Hematopoietic multipotent progenitor cell treated with erythropoietin and hydrocortisone succinate and interleukin-3 and kit ligand, for 15 days (in vitro differentiated cells): ENCODE measurements around the gene HSF4.

Experiments used
- DNase-seq: peaks from one replicate; pipeline ENCODE4 v3.0.0-alpha.2; 2015; ENCODE audit warnings: low spot score

HSF4 gene

DNA sequence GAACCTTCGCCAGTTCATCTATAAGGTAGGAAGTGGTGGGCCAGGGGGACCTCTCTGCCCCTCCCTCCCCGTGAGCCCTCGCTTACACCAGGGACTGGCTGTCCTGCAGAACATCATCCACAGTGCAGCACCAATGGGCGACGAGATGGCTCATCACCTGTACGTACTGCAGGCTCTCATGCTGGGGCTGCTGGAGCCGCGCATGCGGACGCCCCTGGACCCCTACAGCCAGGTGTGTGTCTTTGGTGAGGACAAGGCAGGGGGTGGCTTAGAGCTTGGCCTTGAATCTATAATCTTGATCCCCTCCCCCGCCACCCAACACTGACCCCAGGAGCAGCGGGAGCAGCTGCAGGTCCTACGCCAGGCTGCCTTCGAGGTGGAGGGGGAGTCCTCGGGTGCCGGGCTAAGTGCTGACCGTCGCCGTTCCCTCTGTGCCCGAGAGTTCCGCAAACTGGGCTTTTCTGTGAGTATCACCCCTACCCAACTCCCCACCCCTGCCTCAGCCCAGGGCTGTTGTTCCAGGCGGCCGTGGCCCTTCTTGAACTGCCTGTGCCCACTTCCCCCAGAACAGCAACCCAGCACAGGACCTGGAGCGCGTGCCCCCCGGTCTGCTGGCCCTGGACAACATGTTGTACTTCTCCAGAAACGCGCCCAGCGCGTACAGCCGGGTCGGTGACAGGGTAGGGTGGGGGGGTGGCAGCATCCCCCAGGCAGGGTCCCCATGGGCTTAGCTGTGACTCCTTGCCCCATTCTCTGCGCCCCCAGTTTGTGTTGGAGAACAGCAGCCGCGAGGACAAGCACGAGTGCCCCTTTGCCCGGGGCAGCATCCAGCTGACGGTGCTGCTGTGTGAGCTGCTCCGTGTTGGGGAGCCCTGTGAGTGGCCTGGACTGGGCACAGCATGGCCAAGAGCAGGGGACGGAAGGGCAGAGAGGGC is 37.1 kb downstream of the HSF4 start:
- DNase-seq = no peak

DNA sequence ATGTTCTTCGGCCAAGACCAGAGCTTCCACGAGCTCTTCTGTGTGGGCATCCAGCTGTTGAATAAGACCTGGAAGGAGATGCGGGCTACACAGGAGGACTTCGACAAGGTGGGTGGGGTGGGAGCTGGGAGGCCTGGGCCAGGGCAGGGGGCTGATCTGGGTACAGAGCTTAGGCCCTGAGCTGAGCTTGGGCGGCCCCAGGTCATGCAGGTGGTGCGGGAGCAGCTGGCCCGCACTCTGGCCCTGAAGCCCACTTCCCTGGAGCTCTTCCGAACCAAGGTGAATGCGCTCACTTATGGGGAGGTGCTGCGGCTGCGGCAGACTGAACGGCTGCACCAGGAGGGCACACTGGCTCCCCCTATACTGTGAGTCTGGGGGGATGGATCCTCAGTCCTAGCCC is 37.9 kb downstream of the HSF4 start:
- DNase-seq = no peak

DNA sequence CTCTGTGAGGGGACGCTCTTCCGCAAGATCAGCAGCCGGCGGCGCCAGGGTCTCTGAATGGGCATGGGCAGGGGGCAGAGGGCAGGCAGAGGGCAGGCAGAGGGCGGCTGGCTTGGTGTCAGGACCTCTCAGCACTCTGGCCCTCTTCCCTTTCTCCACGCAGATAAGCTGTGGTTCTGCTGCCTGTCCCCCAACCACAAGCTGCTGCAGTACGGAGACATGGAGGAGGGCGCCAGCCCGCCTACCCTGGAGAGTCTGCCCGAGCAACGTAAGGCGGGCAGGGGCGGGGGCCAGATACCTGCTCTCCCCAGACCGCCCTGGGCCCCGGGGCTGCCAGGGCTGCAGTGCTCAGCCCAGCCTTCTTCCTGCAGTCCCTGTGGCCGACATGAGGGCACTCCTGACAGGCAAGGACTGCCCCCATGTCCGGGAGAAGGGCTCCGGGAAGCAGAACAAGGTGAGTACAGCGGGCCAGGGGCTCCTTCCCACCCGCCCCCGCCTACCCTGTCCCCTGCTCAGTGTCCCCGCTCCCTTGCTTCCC is 38.5 kb downstream of the HSF4 start:
- no peak for DNase-seq

DNA sequence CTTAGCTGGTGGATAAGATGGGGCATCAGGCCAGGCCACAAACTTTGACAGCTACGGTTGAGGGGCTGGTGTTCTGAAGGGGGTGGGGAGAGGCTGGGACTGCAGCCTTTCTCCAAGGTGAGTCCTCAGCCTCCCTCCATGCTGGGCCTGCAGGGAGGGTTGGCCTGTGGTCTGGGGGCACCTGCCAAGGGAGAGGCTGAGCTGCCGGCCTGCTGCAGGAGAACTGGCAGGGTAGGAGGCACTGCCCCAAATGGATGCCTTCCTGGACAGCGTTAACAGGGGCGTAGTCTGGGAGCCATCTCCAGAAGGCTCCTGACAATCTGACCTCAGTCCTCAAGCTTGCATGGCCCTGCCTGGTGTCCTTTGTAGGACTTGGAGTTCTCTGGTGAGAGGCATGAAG is 39.5 kb downstream of the HSF4 start:
- no peak for DNase-seq

DNA sequence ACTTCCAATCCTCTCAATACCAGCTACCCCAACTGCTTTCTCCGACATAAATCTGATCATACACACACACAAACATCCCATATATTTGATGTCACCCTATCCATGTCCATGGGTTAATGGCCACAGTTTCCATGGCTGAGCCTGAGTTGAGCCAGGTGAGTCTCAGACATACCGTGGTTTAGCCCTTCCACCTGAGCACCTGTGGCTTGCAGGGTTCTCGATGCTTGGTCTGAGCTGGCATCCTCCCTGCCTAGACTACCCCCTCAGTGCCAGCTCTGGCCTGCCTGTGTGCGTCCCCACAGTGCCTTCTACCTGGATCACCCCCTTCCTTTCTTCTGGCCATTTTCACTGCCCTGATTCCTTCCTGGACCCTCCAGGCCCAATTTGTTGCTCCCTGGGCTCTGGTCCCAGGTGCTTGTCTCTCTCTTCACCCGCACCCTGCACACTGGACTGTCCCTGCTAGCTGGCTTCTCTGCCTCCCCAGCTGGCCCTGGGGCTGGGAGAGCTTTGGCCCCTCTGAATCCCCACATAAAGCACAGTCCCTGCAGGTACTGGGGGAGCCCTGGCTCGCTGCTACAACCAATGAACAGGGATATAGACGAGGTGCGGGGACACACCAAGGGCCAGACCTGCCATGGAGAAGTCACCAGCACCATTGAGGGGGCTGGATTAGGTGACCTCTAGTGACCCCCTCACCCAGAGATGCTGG is 41.7 kb downstream of the HSF4 start:
- DNase-seq = no peak

DNA sequence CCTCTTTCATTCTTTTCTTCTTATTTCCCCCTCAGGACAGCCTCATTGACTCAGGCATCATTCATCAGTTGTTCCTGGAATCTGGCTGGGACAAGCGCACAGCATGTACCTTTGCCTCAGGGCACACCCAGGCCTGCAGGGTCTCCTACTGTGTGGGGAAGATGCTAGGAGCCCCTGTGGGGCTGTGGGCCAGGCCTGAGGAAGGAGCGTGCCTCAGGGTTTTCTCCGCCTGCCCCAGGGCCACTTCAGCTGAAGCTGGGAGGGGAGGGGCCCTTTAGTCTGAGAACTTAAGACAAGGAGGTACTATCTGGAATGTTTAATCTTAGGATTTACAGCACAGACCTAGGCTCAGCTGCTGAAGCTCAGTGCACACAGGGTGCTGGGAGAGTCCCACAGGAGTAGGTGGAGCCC is 42.3 kb downstream of the HSF4 start:
- DNase-seq = no peak

DNA sequence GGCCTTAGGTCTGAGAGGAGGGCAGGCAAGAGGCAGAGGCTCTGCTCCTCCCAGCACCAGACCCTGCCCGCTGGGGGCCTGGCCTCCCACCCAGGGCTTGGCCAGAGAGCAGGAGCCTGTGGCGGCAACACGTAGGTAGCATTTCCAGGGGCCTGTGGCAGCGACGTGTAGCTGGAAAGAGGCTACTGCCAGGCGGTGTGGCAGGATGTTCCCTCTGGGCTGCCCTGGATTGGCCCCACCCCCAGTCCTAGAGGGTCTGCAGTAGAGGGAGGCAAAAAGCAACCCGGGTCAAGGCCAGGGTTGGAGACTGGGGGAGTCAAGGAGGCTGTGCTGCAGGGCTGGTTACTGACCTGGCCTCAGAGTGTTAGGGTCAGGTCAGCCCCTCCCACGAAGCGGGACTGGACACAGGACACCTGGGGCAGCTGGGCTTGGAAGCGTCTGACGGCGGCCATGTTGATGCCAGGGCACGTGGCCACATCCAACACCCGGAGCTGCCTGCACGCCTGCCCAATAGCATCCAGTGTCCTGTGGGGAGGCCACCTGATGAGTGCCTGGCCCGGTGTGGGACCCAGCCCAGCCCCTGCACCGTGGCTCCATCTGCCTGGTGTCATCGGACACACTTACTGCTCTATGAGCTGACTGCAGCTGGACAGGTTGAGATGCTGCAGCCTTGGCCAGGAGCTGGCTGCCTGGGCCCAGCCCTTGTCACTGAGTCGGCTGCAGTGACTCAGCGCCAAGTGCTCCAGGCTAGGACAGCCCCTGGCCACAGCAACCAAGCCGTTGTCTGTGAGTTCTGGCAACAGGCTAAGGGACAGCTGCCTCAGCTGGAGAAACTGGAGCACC is 42.9 kb downstream of the HSF4 start:
- DNase-seq = peak; percentile 63

DNA sequence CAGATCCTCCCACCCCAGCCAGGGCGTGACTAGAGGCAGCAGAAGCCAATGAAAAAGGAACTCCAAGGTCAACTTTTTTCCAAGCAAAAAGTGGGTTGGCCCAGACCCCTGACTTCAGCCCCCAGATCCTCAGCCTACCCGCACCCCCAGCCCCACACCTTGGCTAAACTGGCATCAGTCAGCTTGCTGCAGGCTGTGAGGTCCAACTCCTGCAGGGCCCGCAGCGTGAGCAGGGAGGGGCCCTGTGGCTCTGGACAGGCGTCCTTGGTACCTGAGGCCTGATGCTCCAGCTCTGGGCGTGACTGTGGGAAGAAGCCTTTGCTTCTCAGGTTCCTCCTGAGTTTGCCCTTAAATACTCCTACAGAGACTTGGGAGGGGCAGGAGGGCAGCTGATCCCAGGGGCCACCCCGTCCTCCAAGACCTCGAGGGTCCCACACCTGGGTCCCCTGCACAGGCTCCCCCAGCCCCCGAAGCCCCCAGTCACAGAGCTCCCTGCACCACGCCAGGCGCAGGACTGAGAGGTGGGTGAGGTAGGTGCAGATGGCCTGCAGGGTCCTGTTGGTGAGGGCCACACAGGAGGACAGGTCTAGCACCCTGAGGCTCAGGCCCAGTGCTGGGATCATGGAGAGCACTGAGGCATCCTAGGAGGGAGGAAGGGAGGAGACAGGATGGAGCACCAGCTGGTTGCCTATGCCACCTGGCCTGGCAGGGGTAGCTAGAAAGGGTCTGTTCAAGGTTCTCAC is 43.8 kb downstream of the HSF4 start:
- DNase-seq = no peak

DNA sequence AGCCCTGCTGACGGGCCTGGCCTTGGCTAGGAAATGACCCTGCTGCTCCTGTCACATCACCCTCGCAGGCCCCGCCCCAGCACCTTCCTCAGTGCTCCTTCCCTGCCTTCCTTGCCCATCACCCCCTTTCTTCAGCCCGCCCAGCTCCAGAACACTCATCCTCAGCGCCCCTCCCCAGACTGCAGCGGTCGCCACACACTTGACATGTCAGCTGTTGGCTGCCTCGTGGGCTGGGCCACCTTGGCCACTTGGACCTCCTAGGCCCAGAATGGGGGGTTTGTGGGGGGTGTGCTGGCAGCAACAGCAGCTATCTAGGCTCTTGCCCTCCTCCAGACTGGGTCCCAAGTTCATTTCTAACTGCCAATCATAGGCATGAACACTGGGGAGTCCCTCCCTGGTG is 45.0 kb downstream of the HSF4 start:
- DNase-seq = no peak

DNA sequence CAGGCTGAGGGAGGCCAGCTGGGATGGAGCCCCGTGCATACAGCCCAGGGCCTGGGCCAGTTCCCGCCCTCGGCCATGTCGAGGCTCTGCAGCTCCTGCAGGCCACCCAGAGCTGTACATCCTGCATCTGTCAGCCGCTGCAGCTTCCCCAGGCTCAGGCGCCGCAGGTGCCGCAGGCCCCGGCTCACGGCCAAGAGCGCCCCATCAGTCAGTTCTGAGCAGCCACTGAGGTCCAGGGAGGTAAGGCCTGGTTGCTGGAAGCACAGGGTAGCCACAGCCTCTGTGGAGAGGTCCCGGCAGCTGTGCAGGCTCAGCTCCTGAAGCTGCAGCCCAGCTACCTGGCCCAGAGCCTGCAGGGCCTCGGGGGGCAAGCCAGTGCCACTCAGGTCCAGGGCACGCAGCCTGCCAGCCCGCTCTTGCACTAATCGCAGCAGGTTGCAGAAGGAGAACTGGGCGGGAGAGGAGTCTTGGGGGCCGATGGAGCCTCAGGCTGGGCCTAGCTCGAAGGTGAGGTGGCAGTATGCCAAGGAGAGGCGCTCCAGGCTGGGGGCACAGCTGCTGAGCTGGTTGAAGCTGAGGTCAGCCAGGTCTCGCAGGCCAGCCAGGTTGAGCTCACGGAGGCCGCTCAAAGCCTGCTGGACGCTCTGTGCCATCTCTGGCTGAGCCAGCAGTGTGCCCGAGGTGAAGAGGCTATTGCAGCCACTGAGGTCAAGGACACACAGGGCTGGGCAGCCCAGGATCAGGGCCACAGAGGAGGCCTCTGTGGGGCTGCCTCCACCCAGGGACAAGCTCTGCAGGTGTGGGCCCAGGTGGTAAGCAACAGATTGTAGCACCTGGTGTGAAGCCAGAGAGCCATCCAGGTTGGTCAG is 45.8 kb downstream of the HSF4 start:
- no peak for DNase-seq

DNA sequence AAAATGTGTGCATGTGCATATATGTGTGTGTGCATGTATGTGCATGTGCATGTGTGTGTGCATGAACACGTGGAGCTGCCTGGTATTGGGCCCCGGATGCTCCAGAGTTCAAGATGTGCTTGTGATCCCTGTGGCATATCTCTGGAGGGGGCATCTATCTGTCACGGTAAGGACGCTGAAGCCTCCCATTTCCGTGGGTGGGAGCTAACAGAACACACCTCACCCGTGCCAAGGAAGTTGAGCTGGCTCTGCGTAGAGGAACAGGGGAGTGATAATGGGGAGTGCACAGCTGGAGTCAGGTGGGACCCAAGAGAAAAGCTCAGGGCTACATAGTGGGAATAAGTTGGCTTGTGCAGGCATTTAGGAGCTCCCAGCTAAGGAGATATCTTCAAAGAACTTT is 47.1 kb downstream of the HSF4 start:
- DNase-seq = no peak

DNA sequence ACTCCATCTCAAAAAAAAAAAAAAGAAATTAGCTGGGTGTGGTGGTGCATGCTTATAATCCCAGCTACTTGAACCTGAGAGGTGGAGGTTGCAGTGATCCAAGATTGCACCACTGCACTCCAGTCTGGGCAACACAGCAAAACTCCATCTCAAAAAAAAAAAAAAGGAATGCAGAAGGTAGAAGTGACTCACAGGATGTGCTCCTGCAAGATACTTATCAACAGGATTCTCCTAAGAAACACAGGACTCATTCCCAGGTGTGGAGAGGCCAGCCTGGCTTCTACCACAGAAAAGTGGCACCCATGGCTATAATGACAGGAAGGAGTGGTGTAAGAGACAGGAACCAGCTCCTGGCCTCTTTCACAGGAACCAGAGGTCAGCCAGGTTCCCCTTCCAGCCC is 48.2 kb downstream of the HSF4 start:
- no peak for DNase-seq

DNA sequence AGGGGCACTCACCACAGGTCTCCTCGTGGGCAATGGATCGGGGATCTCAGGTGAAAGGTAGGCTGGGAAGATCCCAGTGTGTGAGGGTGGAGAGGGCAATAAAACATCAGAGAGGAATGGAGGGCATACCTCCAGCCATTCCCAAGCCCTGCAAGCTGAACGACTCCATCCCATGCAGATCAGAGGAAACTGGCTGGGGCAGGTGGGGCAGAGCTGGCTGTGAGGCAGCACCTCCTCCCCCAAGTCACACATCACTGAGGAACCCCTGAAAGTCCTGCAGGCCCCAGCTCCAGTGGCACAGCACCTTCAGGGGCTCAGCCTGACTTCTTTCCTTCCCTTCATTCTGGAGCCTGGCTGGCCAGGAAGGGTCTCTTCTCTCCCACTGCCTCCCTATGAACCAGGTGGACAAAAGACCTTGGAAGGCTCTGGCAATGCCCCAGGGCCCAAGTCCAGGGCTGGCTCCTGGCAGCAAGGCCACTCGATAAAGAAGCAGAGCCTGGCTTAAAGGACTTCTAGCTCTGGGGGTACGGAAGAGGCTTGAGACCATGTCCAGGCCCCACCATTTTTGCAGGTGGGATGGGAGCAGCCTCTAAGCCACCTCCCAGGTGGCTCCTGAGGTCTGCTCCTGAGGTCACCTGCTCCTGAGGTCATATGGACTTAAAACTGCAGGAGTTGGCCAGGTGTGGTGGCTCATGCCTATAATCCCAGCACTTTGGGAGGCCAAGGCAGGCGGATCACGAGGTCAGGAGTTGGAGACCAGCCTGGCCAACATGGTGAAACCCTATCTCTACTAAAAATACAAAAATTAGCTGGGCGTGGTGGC is 48.9 kb downstream of the HSF4 start:
- DNase-seq = no peak

DNA sequence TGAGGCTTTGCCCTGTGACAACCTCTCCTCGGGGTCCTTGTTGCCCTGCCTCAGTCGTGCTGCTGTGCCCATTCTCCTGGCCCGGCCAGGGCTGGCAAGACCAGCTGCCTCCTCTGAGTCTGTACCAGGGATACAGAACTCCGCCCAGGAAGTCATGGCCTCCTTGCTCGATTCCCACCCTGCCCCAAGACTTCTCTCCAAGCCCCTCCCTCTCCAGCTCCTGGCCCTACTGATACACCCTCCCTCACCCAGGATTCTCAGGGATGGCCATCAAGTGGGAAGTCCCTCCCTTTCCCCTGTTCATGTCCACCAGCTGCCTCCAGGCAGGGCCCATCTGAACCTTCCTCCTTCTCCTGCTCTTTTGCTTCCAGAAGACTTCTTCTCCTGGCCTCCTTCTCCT is 51.2 kb downstream of the HSF4 start:
- no peak for DNase-seq

DNA sequence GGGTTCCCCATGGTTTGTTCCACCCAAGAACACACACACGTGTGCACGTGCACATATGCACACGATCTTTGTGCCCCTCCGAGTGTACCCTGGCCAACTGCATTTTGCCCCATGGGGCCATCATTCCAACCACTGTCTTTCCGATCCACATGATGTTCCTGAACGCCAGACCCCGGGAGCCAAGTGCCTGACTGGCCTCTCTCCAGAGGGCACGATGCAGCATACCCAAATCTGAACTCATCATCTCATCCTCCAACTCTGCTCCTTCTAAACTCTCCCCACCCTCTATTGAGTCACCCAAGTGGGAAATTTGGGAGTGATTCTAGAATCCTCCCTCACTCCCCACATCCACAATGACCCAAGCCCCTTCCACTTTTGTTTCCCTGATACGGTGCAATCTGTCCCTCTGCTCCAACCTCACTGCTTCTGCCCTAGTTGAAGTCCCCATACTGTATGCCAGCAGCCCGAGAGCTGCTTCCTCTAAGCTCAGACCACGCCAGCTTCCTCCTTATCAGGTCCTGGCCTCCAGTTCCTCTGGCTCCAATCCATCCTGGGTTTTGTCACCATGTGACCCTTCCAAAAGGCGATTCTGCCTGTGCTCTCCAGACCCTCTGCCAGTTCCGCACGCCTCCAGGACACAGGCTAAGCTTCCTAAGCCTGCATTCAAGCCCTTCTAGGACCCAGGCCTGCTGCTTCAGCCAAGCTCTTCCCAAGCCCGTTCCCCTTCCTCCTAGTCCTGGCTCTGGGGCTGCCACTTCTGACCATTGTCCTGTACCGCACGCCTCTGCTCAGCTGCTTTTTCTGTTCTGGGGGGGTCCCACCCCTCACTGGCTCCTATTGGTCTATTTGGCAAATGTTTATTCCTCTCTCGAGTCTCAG is 52.3 kb downstream of the HSF4 start:
- DNase-seq = peak; percentile 66
